CD4-positive, alpha-beta T cell treated with Interleukin-1 beta for 1 hour (primary cell): ENCODE data around the gene UBE2Q1.

Experiments
- DNase-seq, 2 donors: peaks; one replicate each; pipeline ENCODE4 v3.0.0-alpha.2; 2020 to 2022

The UBE2Q1 gene

DNA sequence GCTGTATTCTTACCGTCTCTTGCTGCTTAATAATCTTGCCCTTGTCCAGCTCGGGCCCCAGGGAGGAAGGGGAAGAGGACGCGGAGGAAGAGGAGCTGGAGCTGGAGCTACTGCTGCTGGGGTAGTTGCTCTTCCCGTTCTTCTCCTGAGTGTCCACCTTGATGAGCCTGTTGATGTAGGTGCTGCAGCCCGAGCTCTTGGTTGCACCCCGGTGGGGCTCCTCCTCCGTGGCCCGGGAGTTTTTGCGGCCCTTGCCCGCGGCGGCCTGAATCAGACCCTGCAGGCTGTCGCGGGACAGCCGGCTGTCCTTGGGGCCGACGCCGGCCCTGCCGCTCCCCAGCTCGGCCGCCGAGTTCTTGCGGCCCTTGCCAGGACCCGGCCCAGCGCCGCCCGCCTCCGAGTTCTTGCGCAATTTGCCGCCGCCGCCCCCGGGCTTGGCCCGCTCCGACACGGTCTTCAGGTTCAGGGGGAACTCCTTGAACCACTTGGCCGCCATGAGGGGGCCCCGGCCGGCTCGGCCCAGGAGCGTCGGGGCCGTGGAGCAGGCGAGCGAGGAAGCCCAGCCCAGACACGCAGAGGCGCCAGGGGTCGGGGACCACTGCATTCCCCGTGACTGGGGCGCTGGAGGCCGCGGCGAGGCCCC lies 56.9 kb downstream of the UBE2Q1 start:
- DNase-seq = no peak

DNA sequence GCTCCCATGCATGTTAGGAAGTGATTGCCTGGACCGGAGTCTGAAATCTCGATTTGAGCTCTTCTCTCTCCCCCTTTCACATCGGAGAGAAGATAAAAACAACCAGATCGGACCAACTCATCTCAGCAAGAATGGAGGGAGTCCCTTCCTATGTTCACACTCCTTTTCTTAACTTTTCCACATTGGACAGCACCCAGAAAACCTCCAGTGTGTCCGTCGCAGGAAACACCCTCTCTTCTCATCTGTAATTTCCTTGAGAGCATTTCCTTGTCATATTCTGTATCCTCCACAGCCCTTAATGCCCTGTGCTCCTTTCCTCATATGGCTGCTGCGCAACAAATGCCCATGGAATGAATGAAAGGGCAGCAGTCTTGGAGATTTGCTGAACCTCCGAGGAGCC lies 57.9 kb downstream of the UBE2Q1 start:
- DNase-seq = no peak

DNA sequence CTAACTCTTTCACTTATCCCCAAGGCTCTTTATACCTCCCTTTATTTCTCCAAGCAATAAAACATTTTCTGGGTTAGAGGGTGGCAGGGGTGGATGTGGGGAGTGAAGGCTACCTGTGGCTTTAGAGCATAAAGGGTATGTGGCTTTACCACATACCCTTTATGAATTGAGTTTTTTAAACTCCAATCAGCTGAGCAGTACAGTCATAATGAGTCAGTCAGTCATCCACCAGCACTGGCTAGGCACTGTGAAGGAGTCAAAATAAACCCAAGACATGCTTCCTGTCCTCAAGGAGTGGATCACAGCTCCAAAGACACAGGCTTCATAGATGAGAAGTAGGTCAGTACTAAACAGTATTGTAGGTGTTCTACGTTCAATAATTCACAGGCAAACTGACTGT lies 59.0 kb downstream of the UBE2Q1 start:
- no peak for DNase-seq
